GM19193 (cell line): ENCODE measurements around the gene METRN.

Experiments used
- POLR2A ChIP-seq: IDR thresholded peaks from 4 replicates; pipeline ENCODE4 v1.6.1; 2011; ENCODE audit not compliant: insufficient read depth, insufficient read length; ENCODE audit errors: extremely low read depth

Gene METRN

DNA sequence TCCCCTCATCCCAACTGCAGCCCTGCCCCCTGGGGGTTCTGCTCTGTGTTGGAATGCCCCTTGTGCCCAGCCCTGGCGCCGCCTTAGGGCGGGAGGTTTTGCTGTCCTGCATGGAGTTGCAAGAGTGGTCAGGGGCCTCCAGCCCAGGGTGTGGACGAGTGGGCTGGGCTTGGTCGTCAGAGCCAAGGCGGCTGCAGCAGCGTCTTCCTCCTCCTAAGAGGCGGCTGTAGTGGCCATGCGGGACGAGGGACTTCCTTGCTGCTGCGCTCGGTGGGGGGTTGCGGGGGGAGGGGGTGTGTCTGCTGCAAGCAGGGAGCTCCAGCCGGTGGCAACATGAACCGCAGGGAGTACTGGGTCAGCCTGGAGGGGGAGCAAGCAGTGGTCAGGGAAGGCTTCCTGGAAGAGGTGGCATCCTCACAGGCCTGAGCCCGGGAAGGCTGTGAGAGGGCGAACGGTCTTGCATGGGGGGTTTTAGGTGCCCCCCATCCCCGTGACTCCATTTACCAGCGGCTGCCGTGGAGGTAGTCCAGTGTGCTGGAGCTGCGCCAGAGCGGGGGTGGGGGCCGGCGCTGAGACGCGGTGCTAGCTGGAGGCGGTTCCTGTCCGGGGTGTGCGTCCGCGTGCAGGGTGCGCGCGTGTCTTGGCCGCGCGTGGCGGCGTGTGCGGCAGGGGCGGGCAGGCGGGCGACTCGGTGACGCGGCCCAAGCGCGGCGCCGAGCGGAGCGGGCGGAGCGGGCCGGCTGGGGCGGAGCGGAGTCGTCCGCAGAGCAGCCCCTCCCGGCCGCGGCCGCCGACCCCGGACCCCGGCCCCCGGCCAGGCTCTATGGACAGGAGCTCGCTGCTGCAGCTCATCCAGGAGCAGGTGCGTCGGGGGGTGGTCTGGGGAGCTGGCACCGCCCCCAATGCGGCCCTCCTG lies 39.7 kb upstream of the METRN start, which contains the start of gene RHBDL1:
RHBDL1 (plus strand) TSS at position 704 of the 916 bp plus-strand sequence; CDS start at position 824, 120 bp downstream.
- TF ChIP-seq POLR2A, result no peak

DNA sequence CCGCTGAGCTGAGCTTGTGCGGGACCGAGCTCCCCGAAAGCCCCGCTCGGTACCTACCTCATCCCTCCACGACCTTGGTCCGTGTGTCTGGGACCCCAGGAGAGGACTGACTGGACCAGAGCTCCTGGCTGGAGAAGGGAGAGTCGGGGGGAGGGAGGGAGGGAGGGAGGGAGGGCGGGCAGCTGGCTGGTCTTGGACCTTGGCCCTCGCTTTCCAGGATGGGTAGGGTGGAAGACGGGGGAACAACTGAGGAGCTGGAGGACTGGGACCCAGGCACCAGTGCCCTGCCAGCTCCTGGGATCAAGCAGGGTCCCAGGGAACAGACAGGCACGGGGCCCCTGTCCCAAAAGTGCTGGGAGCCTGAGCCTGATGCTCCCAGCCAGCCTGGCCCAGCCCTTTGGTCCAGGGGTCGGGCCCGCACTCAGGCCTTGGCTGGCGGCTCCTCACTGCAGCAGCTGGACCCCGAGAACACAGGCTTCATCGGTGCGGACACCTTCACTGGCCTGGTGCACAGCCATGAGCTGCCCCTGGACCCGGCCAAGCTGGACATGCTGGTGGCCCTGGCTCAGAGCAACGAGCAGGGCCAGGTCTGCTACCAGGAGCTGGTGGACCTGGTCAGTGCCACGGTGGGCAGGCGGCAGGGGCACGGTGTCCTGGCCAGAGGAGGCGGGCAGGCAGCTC lies 38.9 kb upstream of the METRN start:
- no peak for TF ChIP-seq POLR2A

DNA sequence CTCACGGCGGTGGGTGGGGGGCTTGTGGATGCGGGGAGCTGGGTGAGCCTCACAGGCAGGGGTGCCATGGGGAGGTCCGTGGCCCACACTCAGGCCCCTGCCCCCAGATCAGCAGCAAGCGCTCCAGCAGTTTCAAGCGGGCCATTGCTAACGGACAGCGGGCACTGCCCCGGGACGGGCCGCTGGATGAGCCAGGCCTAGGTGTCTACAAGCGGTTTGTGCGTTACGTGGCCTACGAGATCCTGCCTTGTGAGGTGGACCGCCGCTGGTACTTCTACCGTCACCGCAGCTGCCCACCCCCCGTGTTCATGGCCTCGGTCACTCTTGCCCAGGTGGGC lies 38.4 kb upstream of the METRN start:
- no peak for TF ChIP-seq POLR2A

DNA sequence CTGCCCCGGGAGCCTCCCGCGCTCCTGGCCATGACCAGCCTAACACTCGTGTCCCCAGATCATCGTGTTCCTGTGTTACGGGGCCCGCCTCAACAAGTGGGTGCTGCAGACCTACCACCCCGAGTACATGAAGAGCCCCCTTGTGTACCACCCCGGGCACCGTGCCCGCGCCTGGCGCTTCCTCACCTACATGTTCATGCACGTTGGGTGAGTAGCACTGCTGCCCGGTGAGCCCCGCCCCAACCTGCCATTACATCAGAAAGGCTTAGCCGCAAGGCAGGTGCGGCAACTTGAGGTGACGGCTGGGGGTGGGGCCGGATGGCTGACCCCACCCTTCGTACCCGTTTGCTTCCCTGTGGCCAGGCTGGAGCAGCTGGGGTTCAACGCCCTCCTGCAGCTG lies 38.0 kb upstream of the METRN start:
- no peak for TF ChIP-seq POLR2A

DNA sequence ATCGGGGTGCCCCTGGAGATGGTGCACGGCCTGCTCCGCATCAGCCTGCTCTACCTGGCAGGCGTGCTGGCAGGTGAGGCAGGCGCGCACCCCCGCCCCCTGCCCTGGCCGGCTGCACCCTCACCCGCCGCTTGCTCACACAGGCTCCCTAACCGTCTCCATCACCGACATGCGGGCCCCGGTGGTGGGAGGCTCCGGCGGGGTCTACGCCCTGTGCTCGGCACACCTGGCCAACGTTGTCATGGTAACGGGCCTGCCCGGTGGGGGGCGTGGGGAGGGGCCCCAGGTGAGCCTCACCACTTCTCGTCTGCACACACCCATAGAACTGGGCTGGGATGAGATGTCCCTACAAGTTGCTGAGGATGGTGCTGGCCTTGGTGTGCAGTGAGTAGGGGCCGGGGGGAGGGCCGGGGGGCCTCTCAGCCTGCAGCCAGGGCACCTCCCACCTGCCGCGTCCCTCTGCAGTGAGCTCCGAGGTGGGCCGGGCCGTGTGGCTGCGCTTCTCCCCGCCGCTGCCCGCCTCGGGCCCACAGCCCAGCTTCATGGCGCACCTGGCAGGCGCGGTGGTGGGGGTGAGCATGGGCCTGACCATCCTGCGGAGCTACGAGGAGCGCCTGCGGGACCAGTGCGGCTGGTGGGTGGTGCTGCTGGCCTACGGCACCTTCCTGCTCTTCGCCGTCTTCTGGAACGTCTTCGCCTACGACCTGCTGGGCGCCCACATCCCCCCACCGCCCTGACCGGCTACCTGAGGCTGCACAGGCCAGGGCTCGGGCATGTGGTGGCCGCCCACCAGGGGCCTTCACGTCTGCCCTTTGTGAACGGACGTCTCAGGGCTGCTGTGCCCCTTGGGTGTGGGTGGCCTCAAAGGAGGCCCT lies 37.4 kb upstream of the METRN start:
- TF ChIP-seq POLR2A, result no peak

DNA sequence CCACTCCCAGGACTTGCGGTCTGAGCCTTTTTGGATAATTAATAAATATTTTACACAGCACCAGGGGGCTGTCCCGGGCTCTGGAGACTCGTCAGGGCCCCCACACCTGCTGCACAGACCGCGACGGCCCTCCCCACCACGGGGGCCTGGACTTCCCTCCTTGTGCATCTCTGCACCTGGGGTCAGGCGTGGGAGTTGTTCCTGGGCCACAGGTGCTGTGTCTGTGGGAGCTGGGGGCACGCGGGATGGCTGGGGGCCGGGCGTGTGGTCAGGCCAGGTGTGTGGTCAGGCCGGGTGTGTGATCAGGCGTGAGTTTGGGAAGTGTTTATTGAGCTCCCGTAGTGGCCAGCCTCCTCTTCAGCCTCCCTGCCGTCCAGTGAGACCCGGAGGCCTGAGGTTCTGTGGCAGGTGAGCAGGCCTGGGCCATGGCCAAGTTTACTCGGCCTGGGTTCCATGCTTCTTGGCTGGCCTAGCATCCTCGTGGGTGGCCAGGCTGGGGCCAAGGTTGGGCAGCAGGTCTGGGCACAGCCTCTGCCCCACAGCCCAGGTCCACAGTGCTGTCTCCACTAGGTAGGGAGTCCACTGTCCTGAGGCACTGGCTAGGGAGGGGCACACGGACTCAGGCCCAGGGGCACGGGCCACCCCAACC lies 36.6 kb upstream of the METRN start:
- no peak for TF ChIP-seq POLR2A

DNA sequence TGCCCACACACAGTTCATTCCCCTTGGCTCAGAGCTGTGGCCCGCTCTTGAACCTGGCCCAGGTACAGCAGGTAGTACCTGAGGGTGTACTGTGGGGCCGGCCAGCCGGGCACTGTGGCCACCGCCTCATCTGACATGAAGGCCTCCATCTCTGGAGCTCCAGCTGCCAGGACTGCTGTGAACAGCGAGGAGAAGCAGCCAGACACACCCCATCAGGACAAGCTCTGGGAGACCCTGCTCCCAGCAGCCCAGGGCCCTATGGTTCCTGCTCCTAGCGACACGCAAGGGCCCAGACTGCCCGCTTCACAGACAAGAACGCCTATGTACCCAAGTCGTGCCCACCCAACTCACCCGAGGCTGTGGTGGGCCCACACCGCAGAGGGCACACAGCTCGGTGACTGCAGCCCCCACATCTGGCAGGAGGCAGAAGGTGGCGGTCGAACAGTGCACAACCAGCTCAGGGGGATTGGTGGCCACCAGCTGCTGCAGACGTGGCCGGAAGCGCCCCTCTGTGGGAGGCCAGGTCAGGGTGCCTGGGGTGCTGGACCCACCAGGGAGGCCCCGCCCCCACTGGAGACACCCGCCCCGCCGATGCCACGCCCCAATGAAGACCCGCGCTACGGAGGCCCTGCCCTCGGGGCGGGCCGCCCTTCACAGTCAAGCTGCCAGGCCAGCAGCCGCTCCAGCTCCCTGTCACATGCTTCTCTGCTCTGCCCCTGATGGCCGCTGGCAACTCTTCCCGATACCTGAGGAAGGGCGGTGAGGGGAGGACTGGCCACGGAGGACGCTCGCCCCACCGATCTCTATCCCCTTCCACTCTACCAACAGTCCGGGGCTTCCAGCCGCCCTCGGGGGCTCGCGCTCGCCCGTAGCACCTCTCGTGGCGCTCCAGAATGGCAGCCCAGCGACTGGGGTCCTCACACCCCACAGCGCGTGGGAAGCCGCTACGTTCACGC lies 35.8 kb upstream of the METRN start:
- TF ChIP-seq POLR2A, result peak; percentile 13

DNA sequence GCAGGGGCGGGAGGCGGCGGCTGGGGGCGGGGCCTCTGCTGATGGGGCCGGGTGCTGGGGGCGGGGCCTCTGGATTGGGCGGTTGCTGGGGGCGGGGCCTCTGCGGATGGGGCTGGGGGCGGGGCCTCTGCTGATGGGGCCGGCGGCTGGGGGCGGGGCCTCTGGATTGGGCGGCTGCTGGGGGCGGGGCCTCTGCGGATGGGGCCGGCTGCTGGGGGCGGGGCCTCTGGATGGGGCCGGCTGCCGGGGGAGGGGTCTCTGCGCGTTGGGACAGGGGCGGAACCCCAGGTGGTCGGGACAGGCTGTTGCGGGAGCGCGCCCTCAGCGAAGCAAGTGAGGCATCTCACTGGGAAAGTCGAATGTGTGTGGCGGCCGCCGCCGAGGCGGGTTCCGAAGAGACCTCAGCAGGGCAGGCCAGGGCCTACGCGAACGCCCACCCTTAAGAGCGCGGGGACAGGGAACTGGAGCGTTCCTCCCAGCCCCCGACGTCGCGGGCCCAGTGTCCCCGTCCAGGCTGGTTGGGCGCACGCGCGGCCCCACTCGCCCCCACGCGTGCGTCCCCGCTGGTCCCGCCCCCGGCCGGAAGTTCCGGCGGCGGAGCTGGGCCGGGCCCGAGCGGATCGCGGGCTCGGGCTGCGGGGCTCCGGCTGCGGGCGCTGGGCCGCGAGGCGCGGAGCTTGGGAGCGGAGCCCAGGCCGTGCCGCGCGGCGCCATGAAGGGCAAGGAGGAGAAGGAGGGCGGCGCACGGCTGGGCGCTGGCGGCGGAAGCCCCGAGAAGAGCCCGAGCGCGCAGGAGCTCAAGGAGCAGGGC lies 34.9 kb upstream of the METRN start, which contains the start of gene STUB1:
STUB1 (plus strand) TSS at position 597 of the 811 bp plus-strand sequence; CDS start at position 713, 116 bp downstream.
- peak; percentile 82 for TF ChIP-seq POLR2A

DNA sequence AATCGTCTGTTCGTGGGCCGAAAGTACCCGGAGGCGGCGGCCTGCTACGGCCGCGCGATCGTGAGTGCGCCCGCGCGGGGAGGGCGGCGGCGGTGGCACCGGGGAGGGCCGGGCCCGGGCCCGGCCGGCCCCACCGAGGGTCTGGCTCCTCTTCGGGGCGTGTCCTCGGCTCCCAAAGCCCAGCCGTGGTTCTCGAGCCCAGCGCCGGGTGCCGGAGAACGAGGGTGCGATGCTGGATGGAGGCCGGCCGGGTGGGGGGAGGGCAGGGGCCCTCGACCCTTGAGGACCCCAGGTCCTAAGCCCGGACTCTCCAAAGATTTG lies 34.3 kb upstream of the METRN start:
- TF ChIP-seq POLR2A, result no peak

DNA sequence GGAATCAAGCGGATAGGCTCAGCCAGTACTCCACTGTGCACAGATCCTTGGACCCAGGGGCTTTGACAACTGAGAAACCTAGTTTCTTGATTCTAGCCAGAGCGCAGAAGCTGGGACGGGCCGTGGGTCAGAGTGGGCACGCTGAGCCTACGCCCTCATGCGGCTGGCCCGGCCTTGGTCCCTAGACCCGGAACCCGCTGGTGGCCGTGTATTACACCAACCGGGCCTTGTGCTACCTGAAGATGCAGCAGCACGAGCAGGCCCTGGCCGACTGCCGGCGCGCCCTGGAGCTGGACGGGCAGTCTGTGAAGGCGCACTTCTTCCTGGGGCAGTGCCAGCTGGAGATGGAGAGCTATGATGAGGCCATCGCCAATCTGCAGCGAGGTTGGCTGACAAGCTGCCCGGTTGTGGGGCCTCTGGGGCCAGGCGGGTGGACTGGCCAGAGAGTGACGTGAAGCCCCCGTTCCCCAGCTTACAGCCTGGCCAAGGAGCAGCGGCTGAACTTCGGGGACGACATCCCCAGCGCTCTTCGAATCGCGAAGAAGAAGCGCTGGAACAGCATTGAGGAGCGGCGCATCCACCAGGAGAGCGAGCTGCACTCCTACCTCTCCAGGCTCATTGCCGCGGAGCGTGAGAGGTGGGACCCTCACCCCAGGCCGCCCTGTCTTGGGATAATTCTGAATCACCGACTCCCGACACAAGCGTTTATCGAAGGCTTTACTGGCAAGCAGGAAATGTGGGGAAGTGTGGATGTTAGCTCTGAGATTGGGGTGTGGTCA lies 33.8 kb upstream of the METRN start:
- TF ChIP-seq POLR2A, result no peak

DNA sequence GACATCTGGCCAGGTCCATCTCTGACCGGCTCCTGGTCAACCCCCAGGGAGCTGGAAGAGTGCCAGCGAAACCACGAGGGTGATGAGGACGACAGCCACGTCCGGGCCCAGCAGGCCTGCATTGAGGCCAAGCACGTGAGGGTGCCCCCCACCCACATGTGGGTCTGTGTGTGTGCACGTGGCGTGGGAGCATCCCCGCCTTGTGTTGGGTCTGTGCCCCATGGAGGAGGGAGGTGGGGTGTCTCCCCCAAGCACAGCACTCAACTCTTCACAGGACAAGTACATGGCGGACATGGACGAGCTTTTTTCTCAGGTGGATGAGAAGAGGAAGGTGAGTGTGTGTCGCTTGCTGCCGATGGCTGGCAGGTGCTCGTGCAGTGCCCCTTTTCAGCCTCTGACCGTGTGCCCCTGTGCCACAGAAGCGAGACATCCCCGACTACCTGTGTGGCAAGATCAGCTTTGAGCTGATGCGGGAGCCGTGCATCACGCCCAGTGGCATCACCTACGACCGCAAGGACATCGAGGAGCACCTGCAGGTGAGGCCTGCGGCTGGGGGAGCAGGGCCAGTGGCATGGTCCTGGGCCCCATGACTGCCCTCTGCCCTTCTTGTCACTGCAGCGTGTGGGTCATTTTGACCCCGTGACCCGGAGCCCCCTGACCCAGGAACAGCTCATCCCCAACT lies 33.0 kb upstream of the METRN start:
- no peak for TF ChIP-seq POLR2A

DNA sequence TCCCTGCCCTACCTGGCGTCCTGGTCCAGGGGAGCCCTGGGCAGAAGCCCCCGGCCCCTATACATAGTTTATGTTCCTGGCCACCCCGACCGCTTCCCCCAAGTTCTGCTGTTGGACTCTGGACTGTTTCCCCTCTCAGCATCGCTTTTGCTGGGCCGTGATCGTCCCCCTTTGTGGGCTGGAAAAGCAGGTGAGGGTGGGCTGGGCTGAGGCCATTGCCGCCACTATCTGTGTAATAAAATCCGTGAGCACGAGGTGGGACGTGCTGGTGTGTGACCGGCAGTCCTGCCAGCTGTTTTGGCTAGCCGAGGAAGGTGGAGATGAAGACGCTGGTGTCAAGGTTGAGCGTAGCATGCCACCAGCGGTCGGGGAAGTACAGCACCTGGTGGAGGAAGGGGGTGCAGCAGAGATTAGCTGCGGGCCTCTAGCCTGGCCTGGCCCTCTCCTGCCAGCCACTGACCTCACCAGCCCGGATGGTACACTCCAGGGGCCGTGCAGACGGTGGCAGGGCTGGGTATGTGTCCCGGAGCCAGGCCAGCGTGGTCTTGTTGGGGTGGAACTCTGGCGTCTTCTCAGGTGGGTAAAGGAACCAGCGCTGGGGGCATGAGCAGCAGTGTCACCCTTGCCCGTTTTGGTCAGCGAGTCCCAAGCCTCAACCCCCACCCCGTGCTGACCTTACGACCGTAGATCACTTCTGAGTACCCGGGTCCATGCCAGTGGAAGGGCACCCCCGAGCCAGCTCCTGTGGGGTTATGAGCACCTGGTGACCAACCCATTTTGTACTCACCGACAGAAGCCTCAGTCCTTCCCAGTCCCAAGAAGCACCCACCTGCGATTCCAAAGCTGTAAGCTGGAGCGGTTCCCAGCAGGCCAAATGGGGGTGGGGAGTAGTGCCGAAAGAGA lies 32.2 kb upstream of the METRN start:
- TF ChIP-seq POLR2A, result no peak
